Naive thymus-derived CD4-positive, alpha-beta T cell (primary cell): Measurements from ENCODE around the gene CYBB. TPM values are rescaled to one million over a fixed set of nuclear protein-coding genes. Genes with fewer than 3 reads are reported as not detected.

Experiments used
- ATAC-seq: fragments of 150-1000 bp; cut with Tn5 transposase; 2 replicates; pipeline ENCODE4 v1.10.0; 2021; ENCODE audit warnings: mild to moderate bottlenecking, moderate library complexity
- CTCF ChIA-PET: fragments of 350-600 bp; sonication (Branson Sonifier 250); formaldehyde crosslinking; loops from one replicate; lab custom pipeline; 2021; ENCODE audit warnings: antibody characterized with exemption; lab: Charles Lee
- POLR2A ChIA-PET: fragments of 350-600 bp; sonication (Branson Sonifier 250); formaldehyde crosslinking; loops from one replicate; lab custom pipeline; 2021; ENCODE audit warnings: antibody characterized with exemption, inconsistent platforms; lab: Charles Lee
- DNase-seq, 9 donors: peaks; one replicate each; pipeline versions ENCODE4 v3.0.0 to v3.0.0-alpha.2; 2020 to 2022; ENCODE audit warnings: mixed read lengths in 1 of 9
- H3K27ac ChIP-seq: one replicate; pipeline ENCODE4 v1.7.0; 2013; ENCODE audit warnings: mild to moderate bottlenecking, low read depth, low read length, moderate library complexity
- H3K27me3 ChIP-seq, 2 donors: one replicate each; pipeline ENCODE4 v1.7.0; 2013; ENCODE audit warnings: low read length in 2 of 2, mild to moderate bottlenecking in 2 of 2, moderate library complexity in 2 of 2; ENCODE audit not compliant: control insufficient read depth in 2 of 2, insufficient read depth in 2 of 2
- H3K36me3 ChIP-seq, 3 experiments: 1 replicate in 2 of 3; 2 replicates in 1 of 3; pipeline ENCODE4 v1.7.0; 2013; ENCODE audit warnings: low read length in 3 of 3, mild to moderate bottlenecking in 3 of 3, moderate library complexity in 1 of 3; ENCODE audit not compliant: insufficient read depth in 3 of 3, control insufficient read depth in 2 of 3
- H3K4me1 ChIP-seq, 2 donors: one replicate each; pipeline ENCODE4 v1.7.0; 2013; ENCODE audit warnings: low read length in 2 of 2, mild to moderate bottlenecking in 2 of 2, moderate library complexity in 1 of 2; ENCODE audit not compliant: control insufficient read depth in 2 of 2, insufficient read depth in 2 of 2
- H3K4me3 ChIP-seq: 2 replicates; pipeline ENCODE4 v1.7.0; 2013; ENCODE audit warnings: mild to moderate bottlenecking, low read length
- H3K9me3 ChIP-seq, 3 experiments: 1 replicate in 2 of 3; 2 replicates in 1 of 3; pipeline ENCODE4 v1.7.0; 2013; ENCODE audit warnings: low read length in 3 of 3; ENCODE audit not compliant: control insufficient read depth in 2 of 3
- H3K27ac Mint-ChIP-seq, 9 donors: one replicate each; pipeline ENCODE4 v1.8.0; 2020 to 2022; ENCODE audit warnings: mixed read lengths in 9 of 9, mild to moderate bottlenecking in 8 of 9, moderate library complexity in 5 of 9, inconsistent platforms in 2 of 9
- H3K27me3 Mint-ChIP-seq, 5 donors: one replicate each; pipeline ENCODE4 v1.8.0; 2021 to 2022; ENCODE audit warnings: mixed read lengths in 5 of 5, mild to moderate bottlenecking in 1 of 5
- H3K36me3 Mint-ChIP-seq, 5 donors: one replicate each; pipeline ENCODE4 v1.8.0; 2020 to 2022; ENCODE audit warnings: mixed read lengths in 5 of 5, mild to moderate bottlenecking in 3 of 5, inconsistent platforms in 1 of 5
- H3K4me1 Mint-ChIP-seq, 7 donors: one replicate each; pipeline ENCODE4 v1.8.0; 2020 to 2022; ENCODE audit warnings: mixed read lengths in 7 of 7, mild to moderate bottlenecking in 3 of 7, inconsistent platforms in 1 of 7
- H3K4me3 Mint-ChIP-seq, 10 donors: one replicate each; pipeline ENCODE4 v1.8.0; 2020 to 2022; ENCODE audit warnings: mild to moderate bottlenecking in 10 of 10, mixed read lengths in 10 of 10, moderate library complexity in 6 of 10, inconsistent platforms in 2 of 10
- H3K9me3 Mint-ChIP-seq, 11 donors: one replicate each; pipeline ENCODE4 v1.8.0; 2020 to 2022; ENCODE audit warnings: mixed read lengths in 11 of 11, mild to moderate bottlenecking in 4 of 11, inconsistent platforms in 1 of 11, moderate library complexity in 1 of 11
- intact Hi-C, 2 donors: fragments of 100-400 bp; cut with micrococcal nuclease; formaldehyde crosslinking; loops; one replicate each; pipeline ENCODE4 v1.15.1; 2023
- polyA plus RNA-seq, 2 donors: library from polyadenylated mRNA; unstranded; fragments of 300-500 nt; fragmentation: Illumina TruSeq; gene quantifications; one replicate each; pipeline ENCODE4 v1.2.3, GENCODE V29; 2021
- total RNA-seq, 6 experiments: library from RNA in 5 of 6; stranded (reverse) in 5 of 6; gene quantifications; 1 replicate in 5 of 6; 2 replicates in 1 of 6; pipeline ENCODE4 v1.2.3 and lab custom pipeline; 2021 to 2026

Gene CYBB
- total and polyA plus RNA-seq, 7 experiments from 2014 or later = 0.33 to 223 (median 8.6) TPM; not detected in 1

- peaks cover 13 to 18% (median 17%) of the 10 kb centered on the region in 5 donors for H3K27me3 Mint-ChIP-seq
- intact Hi-C loops = no loop called here
- peaks cover 0 to 8% (median 6%) of the 10 kb centered on the region in 7 donors for H3K4me1 Mint-ChIP-seq
- H3K27ac Mint-ChIP-seq = no peak overlapping the region
- Histone ChIP-seq H3K36me3 (no peaks in the 10 kb centered on the region), H3K4me1 (no peaks in the 10 kb centered on the region), H3K27ac (no peak overlapping the region), H3K4me3 (no peak overlapping the region), H3K27me3 (no peaks in the 10 kb centered on the region), H3K9me3 (no peaks in the 10 kb centered on the region)
- POLR2A ChIA-PET = no interaction called here
- ATAC-seq = no peak
- peaks cover 0 to 6% (median 0%) of the 10 kb centered on the region in 11 donors for H3K9me3 Mint-ChIP-seq
- no peak for DNase-seq
- no peak overlapping the region for H3K4me3 Mint-ChIP-seq
- peaks cover 0 to 7% (median 2%) of the 10 kb centered on the region in 5 donors for H3K36me3 Mint-ChIP-seq
- CTCF ChIA-PET = no interaction called here
Observed at GRCh38 chrX:37862851-37863250, 83.0 kb downstream of the CYBB start.

Other genes starting within 250 kb of the CYBB start
- under 1 TPM; 0.03 to 0.53 (median 0.16) TPM for gene LANCL3, start 208.4 kb upstream of the CYBB start, total RNA-seq
- gene LANCL3, start 208.4 kb upstream of the CYBB start, polyA plus RNA-seq = not detected
- gene XK, start 94.3 kb upstream of the CYBB start, total RNA-seq = under 1 TPM in 3 of 5 experiments, not detected in 2; 0.07 to 0.19 (median 0.17) TPM
- gene XK, start 94.3 kb upstream of the CYBB start, polyA plus RNA-seq = not detected
- gene DYNLT3, start 67.5 kb downstream of the CYBB start, total RNA-seq = 10 to 100 TPM; 13.8 to 39.3 (median 25.8) TPM
- gene DYNLT3, start 67.5 kb downstream of the CYBB start, polyA plus RNA-seq = 10 to 100 TPM; 23.1 to 42.1 TPM
- under 1 TPM in 1 of 5 experiments, not detected in 4; 0.12 TPM for gene SYTL5, start 226.5 kb downstream of the CYBB start, total RNA-seq
- gene SYTL5, start 226.5 kb downstream of the CYBB start, polyA plus RNA-seq = not detected